WTC11 (cell line): ENCODE measurements around the gene TCF7.

Experiments
- TF ChIP-seq, protein P1 (sequence below): sonication (generic); formaldehyde crosslinking; IDR thresholded peaks from 2 replicates; pipeline ENCODE4 v1.8.0; 2022; ENCODE audit warnings: mild to moderate bottlenecking, missing genetic modification reagents
- TF ChIP-seq, protein P2 (sequence below): sonication (generic); formaldehyde crosslinking; IDR thresholded peaks from 2 replicates; pipeline ENCODE4 v1.8.1; 2023; ENCODE audit warnings: mild to moderate bottlenecking, missing genetic modification reagents, moderate library complexity

DNA sequence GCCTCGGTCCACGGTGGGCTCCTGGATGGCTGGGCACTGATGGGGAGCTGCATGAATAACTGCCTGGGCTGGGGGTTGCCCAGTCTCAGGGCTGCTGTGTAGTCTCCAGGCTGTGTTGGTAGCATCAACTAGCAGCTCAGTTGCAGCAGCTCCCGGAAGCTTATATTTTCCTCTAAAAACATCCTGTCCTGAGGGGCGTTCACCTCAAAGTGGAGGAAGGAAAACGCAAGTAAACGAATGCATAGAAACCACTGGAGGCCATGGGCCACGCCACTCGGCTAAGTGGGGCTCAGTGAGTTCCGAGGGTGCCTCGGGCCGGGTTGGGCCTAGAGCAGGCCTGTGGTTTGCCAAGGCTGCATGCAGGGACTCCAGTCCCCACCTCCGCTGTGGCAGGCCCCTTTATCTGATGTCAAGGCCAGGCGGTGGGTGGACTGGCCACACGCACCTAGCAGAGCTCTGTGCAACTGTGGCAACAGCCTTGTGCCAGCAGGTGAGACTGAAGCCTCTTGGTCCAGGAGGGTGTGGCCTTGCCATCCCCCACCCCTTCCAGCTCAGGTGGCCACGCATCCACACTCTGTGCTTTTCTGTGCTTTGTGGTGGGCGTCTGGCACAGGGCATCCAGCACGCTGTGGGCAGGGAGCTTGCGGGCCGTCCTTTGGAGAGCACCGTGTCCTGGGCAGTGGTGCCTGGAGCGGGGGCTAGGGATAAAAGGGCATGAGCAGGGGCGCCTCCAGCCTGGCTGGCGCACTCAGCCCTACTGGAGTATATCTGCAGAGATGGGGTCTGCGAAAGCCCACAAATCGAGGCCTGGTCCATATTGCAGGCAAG is 15.1 kb downstream of the TCF7 start:
- TF ChIP-seq, protein P1, sequence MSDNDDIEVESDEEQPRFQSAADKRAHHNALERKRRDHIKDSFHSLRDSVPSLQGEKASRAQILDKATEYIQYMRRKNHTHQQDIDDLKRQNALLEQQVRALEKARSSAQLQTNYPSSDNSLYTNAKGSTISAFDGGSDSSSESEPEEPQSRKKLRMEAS (CRISPR knock-in tag) = no peak
- TF ChIP-seq, protein P2, sequence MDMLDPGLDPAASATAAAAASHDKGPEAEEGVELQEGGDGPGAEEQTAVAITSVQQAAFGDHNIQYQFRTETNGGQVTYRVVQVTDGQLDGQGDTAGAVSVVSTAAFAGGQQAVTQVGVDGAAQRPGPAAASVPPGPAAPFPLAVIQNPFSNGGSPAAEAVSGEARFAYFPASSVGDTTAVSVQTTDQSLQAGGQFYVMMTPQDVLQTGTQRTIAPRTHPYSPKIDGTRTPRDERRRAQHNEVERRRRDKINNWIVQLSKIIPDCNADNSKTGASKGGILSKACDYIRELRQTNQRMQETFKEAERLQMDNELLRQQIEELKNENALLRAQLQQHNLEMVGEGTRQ (CRISPR knock-in tag) = no peak
